UCSD-AML1 (cell line): ENCODE measurements around the gene HNRNPC.
"Not testable (repeated sequence)": the region's sequence is repeated elsewhere in the genome, so short reads cannot be mapped to it uniquely, and the experiment has no call there.

Experiments used
- DNase-seq: peaks from one replicate; lab custom pipeline; 2025; ENCODE audit not compliant: unreplicated experiment; lab: John Stamatoyannopoulos, UW

HNRNPC gene

DNA sequence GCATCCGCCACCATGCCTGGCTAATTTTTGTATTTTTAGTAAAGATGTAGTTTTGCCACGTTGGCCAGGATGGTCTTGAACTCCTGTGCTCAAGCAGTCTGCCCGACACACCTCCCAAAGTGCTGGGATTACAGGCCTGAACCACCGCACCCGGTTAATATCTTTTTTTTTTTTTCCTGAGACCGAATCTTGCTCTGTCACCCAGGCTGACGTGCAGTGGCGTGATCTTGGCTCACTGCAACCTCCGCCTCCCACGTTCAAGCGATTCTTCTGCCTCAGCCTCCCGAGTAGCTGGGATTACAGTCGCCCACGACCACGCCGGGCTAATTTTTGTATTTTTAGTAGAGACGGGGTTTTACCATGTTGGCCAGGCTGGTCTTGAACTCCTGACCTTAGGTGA, 3.4 kb upstream of the HNRNPC start:
- not testable (repeated sequence) for DNase-seq

DNA sequence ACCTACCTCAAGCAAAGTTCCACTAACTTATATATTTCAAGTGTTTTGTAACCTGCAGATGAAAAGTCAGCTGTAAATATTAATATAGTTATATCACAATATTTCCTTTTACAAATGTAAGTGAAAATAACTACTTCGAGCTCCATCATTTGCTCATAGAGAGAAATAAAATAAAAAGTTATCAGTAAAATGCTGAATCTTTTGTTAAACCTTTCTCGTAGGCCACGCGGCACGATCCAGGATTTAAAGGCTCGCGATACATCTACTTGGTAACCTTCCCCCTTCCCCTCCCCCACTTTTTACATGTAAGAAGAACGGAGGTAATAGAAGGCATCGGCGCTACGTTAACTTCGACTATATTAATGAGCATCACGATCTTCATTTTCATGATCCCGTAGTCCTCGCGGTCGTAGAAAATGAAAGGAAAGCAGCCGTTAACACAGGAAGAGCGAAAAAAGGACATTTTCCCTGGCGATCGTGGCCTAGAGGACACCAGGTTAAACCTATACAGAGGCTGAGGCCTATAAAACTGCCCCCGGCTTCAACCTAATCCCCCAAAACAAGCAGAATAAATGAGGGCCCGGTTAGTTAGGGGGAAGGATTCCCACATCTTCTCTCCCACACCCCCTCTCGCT, 508 bp downstream of the HNRNPC start:
- peak; percentile 28 for DNase-seq

DNA sequence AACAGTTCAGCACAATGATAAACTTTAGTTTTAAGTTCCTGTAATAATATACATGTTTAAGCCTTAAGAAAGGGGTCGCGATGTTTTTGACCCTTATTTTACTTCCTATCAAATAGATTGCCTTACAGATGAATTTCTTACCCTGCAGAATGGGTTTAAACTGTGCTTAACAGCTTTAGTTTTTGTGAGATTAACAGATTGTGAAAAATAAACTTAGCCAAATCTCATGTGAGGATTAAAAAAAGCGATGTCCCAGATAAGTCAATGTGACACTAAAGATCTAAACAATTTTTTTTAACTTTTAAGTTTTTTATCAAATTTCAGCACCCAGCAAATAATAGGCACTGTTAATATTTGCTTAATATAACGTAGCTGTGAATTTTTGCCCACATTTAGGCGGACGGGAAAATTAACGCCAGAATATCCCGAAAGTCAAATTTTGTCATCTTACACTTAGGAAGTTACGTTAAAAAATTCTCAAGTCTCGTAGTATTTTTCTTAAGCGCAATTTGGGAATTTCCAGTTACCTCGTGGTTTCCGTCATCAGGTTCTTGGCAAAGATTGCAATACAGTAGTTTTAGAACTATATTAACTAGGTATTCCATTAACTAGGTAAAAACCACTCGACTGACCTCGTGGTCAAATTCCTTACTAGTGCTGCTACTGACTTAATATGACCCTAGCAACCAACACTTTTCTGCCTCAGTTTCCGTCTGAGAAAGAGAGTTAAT, 1.2 kb downstream of the HNRNPC start:
- no peak for DNase-seq

DNA sequence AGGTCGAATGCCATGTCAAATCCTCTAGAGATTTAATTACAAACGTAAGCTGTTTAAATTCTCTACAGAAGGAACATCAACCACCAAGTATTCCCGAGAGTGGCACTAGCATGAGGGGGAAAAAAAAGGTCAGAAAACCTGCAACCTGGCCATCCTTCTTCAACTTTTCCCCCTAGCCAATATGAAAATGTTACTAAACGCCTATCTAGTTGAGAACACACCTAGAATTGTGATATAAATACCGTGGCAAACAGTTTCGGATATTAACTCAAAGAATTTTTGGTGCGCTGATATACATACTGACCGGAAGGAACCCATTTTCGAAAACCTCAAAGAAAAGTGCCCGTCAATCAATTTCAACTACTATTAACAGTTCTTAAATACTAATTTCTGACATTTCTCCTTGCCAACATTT, 1.8 kb downstream of the HNRNPC start:
- no peak for DNase-seq

DNA sequence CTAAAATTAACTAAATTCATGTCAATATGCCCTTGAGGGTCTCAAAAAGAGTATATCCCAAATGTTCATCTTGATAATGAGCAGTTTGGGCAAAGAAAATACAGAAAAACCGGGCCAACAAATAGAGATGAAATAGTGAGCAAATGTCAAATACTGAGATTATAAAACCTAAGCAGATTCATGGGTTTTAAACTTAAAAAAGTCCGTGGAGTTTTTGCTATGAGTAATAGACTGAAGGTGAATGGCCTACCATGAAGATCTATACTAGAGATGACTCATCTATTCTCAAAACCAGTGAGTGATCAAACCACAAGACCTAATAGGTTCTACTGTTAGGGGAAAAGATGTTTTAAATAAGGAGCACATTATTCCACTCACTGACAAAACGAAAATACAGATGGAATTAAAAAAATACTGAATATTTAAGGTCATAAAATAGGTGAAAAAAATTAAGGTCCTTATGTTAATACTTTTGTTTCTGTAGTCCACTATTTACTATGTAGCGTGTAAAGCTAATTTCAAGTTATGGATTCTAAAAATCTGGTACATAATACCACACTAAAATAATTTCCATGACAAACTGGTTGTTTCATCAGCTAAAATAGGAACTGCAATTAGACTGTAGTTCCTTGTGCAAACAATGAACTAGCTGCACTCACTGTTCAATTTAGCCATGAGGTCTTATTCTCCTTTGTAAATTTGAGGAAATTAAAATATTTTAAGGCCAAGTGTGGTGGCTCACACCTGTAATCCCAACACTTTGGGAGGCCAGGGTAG, 5.0 kb downstream of the HNRNPC start:
- no peak for DNase-seq

DNA sequence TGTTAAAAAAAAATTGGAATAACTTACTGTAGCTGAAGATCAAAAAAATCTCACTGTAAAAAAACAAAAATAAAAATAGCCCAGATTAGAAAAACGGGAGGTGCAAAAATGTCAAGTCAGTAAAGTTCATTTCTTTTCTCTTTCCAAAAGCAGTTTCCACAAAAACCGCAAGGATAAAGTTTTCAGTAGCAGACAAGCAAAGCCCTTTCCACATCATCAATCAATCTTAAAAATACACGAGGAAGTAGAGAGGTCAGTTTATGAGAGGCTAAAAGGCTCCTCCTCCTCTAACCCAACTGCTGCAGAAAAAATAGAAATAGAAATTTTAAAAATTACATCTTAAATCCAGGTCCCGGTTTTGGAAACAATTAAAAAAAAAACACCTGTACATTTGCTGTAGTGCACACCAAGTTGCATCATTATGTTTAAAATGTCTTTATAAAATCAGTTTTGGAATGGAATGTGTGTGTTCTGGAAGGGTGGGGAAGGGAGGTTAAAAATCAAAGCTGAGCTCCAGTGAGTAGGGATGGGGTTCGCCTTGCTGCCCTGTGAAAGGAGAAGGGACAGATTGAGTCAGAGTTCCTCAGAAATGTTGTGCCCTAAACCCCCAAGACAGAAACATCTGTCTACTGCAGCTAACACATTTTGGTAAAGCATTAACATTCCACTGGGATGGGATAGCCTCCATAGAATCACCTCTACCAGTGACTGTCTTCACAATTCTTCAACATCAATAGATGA, 5.8 kb downstream of the HNRNPC start:
- no peak for DNase-seq

DNA sequence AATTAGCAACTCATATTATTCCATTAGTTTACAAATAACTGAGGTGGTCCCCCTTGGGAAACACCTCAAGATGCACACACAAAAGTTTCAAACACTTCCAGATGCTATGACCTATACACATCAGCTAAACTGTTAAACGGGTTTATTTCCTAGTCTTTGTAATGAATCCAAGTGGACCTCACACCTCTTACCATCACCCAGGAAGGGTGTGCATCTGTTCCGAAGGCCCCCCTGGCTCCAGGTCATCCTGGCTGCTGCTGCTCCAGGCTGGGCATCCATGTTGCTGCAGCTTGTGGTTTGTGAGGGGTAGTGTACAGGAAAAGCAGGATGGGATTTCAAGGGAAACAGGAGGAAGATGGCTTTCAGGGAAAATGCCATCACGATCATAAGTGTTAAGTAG, 6.8 kb downstream of the HNRNPC start:
- DNase-seq: no peak

DNA sequence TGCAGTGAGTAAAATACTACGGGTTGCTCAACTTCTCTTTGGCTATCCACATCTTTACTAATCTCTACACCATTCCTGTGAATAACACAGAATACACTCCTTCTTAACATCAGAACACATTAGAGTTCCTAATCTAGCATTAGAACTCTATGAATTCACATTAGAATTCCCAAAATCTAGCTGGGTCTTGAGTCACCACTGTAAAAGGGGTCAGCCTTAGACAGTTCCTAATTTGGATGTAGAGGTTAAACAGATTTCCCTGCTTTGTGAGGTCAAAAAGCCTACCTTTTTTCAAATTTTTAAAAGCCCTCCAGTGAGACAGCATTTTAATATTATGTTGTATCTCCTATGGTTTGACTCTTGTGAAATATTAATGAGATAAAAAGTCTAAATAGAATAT, 7.4 kb downstream of the HNRNPC start:
- no peak for DNase-seq

DNA sequence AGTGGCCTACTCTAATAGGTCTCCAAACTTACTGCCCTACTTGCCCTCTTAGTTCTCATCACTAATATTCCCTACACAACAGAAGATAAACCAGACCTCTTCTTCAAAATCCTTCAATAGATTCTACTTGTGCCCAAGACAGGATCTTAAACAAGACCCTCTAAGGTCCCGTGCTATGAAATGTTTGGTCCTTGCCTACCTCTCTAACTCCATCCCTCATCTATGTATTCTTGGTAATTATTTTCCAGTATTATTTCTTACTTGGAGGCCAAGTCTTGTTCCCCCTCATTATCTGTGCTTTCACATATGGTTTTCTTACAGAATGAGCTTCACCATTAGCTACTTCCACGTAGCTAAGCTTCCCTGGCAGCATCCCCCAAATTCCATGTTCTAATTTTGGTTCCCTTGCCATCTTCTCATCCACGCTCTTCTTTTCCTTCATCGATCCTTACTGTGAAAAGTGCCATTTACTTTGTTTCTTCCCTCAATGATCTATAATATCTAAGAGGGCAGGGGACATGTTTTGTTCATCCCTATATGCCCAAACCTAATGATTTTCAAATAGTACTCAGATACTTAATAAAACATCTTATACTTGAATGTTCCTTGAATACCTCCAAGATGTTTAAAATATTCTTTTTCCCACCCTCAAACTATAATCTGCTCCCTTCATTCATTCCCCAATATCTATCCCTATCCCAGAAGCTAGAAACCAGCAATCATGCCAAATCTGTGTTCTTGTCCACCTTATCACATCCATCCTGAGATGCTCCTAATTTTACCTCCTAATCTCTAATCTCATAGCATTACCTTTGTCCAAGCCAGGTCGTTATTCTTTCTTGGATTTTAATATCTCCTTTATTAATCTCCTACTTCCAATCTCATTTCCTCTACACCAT, 10.1 kb downstream of the HNRNPC start:
- no peak for DNase-seq

DNA sequence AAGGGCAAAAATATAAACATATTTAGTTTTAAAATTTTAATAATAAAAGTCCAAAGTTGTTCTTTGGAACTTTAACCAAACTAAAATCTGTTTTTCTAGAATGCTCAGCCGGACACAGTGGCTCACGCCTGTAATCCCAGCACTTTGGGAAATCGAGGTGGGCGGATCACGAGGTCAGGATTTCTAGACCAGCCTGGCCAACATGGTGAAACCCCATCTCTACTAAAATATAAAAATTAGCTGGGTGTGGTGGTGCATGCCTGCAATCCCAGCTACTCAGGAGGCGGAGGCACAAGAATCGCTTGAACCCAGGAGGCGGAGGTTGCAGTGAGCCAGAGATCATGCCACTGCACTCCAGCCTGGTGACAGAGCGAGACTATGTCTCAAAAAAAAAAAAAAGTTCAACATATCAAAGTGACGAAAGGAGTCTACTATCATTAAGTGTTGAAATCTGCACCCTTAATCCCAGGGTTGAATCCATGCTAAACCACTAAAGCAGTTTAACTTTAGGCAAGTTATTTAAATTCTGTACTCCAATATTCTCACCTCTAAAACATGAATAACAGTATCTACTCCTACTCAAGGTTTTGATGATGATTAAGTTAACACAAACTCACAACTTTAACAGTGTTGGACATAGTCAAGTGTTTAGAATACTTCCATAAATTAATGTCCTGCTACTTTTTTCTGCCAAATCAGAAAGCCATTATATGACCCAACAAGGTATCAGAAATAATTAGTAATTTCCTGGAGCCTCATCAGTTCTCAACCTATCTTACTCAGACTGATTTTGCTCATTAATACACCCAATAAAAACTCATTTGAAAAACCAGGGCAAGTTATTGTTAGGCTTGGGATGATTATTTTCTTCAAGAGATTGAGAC, 11.0 kb downstream of the HNRNPC start:
- DNase-seq: no peak

DNA sequence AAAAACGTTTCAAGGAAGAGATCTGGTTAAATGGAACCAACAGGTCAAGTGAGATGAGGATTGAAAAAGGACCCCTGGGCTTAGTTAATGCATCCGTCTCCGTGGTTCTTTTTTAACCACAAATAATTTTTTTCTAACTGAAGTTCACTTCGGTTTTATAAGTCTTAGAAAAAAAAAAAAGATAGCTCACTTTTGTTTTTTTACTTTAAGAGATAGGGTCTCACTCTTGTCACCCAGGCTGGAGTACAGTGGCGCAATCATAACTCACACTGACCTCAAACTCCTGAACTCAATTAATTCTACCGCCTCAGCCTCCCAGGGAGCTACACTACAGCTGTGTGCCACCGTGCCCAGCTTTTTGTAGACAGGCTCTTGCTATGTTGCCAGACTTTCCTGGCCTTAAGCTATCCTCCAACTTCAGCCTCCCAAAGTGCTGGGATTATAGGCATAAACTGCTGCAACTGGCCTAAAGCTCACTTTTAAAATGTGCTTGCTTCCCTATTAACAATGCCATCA, 11.8 kb downstream of the HNRNPC start:
- no peak for DNase-seq

DNA sequence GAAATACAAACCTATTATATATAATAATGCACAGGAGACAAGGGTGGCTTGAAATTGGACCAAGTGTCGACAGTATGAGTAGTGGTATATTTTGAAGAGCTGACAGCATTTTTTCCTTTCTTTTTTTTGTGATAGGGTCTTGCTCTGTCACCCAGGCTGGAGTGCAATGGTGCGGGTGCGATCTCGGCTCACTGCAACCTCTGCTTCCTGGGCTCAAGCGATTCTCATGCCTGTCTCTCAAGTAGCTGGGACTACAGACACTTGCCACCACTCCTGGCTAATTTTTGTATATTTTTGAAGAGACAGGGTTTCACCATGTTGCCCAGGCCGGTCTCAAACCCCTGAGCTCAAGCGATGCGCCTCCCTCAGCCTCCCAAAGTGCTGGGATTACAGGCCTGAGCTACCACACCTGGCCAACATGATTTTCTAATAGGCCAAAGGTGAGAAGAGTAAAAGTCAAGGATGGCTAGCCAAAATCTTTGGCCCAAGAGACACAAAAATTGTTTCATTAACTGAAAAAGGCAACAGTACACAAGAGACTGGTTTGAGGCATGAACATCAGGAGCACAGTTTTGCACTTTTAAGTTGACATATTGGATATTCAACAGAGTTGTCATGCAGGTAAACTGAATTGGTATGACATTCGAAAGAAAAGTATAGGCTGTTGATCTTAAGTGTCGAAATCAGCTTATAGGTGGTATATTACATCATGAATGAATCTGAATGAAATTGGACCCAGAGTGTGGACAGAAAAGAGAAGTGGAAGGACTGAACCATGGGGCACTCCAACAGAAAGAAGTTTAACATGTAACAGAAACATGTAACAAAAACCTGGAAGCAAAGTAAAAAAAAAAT, 12.5 kb downstream of the HNRNPC start:
- no peak for DNase-seq

DNA sequence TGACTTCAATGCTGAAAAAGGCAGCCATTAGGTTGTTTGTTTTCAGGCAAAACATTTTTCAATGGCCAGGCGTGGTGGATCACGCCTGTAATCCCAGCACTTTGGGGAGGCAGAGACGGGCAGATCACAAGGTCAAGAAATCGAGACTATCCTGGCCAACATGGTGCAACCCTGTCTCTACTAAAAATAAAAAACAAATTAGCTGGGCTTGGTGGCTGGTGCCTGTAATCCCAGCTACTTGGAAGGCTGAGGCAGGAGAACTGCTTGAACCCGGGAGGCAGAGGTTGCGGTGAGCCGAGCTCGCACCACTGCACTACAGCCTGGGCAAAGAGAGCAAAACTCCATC, 13.2 kb downstream of the HNRNPC start:
- not testable (repeated sequence) for DNase-seq

DNA sequence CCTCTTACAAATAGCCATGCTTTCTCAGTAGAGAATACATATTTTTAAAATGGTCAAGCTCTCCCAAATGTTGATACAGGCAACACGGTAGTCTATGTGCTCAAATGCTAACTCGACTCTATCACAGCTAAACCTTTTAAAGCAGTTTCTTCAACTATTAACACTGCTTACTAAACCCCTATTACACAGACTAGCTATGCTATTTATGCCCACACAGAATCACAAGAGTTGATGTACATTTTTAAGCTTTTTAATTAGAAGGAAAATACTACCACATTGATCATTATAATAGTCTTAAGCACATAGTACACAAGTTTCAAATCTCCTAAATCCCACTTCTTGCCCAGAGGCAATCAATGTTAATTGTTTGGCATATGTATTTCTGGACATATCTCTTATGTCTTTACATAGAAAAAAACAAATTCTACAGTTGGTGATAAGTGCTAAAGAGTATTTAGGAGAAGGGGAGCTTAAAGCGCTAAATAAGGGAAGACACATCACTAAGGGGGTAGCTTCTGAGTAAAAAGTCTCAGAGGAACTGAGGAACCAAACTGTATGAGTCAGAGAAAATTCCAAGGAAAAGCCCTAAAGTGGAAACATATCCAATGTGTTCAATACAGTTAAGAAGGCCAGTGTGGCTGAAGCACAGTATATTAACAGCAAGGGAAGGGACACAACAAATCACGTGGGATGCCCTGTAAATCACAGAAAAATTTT, 13.7 kb downstream of the HNRNPC start:
- no peak for DNase-seq

DNA sequence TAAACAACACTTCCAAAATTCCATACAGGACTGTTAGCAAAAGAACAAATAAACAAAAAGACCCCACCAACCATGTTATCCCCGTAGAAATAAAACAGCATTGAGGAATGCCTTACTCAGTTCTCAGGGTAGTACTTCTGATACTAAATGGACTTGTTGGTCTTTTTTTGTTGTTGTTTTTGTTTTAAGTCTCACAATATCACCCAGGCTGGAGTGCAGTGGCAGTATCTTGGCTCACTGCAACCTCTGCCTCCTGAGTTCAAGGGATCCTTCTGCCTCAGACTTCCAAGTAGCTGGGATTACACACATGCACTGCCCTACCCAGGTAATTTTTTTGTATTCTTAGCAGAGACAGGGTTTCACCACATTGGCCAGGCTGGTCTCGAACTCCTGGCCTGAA, 17.1 kb downstream of the HNRNPC start:
- DNase-seq: no peak

DNA sequence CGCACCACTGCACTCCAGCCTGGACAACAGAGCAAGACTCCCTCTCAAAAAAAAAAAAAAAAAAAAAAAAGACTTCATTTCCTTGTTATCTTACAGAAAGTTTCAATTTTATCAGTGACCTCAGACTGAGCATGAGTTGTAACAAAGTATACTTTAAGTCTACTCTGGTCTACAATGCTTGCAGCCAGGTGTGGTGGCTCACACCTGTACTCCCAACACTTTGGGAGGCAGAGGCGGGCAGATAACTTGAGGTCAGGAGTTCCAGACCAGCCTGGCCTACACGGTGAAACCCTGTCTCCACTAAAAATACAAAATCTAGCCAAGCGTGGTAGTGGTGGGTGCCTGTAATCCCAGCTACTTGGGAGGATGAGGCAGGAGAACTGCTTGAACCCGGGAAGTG, 18.0 kb downstream of the HNRNPC start:
- no peak for DNase-seq

DNA sequence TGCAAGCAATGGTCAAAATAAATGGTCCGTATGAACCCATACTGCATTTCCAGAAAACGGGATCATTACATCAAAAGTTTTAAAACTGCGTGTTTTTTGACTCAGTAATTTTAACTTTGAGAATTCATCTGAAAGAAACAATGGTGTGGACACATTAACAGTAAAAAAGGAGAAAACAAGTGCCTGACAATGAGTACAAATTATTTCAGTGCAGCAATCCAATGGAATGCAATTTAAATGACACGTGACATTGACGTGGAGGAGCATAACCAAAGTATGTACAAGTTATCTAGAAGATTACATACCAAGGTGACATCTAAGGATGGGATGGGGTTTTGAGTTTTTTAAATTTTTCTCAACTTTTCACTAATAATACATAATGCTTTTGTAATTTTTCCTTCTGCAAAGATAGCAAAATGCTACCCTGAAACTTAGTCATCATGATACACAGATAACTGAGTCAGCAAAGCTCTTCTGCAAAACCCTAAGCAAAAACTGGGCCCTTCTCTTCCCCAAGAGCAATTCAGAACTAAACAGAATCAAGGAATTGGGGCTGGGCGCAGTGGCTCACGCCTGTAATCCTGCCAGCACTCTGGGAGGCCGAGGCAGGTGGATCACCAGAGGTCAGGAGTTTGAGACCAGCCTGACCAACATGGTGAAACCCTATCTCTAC, 20.4 kb downstream of the HNRNPC start:
- no peak for DNase-seq
